ENCODE data around the gene SSNA1. TPM values are rescaled to one million over a fixed set of nuclear protein-coding genes. Genes with fewer than 3 reads are reported as not detected.

SSNA1 gene
- total RNA-seq, 2 donors from 2014 or later = 67.1 to 72.0 TPM

DNA sequence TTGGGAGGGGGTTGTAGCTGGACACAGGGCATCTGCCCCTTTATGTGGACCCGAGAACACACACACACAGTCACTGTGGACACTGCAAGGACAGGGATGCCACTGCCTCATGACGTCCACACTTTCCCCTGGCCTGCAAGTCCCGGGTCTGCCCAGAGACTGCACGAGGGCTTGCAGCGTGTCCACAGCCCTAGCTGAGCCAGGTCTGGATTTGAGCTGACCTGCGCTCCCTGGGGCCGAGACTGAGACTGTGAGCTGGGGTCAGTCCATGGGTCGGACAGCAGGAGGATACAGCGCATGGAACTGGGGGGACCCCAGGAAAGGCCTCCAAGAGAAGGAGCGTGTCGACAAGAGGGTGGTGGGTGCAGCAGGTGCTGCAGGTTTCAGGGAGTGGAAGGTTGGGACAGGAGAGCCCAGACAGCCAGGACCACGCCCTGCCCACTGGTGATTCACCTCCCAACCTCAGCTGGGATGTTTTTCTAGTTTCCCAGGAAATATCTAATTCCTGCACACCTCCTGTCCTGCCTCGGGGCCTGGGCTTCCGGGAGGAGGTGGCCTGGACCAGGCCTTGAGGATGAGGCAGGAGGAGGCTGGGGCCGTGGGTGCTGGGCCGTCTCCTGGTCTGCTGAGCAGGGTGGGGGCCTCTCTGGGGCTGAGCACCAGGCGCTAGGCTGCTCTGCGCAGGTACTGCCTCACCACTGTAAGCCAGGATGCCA lies 38.0 kb downstream of the SSNA1 start:
- Histone ChIP-seq H3K36me3 (no peaks in the 10 kb centered on the region), H3K27ac (no peak overlapping the region), H3K4me3 (no peak overlapping the region), H3K27me3 (peaks cover 3 to 9% of the 10 kb centered on the region in 2 donors), H3K4me1 (peaks cover 0 to 30% of the 10 kb centered on the region in 2 donors), H3K9me3 (no peaks in the 10 kb centered on the region)
- TF ChIP-seq, protein P1, sequence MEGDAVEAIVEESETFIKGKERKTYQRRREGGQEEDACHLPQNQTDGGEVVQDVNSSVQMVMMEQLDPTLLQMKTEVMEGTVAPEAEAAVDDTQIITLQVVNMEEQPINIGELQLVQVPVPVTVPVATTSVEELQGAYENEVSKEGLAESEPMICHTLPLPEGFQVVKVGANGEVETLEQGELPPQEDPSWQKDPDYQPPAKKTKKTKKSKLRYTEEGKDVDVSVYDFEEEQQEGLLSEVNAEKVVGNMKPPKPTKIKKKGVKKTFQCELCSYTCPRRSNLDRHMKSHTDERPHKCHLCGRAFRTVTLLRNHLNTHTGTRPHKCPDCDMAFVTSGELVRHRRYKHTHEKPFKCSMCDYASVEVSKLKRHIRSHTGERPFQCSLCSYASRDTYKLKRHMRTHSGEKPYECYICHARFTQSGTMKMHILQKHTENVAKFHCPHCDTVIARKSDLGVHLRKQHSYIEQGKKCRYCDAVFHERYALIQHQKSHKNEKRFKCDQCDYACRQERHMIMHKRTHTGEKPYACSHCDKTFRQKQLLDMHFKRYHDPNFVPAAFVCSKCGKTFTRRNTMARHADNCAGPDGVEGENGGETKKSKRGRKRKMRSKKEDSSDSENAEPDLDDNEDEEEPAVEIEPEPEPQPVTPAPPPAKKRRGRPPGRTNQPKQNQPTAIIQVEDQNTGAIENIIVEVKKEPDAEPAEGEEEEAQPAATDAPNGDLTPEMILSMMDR (IDR thresholded peaks at IDR 0.05) = no peak
- DNase-seq (ENCODE audit: low spot score) = no peak

DNA sequence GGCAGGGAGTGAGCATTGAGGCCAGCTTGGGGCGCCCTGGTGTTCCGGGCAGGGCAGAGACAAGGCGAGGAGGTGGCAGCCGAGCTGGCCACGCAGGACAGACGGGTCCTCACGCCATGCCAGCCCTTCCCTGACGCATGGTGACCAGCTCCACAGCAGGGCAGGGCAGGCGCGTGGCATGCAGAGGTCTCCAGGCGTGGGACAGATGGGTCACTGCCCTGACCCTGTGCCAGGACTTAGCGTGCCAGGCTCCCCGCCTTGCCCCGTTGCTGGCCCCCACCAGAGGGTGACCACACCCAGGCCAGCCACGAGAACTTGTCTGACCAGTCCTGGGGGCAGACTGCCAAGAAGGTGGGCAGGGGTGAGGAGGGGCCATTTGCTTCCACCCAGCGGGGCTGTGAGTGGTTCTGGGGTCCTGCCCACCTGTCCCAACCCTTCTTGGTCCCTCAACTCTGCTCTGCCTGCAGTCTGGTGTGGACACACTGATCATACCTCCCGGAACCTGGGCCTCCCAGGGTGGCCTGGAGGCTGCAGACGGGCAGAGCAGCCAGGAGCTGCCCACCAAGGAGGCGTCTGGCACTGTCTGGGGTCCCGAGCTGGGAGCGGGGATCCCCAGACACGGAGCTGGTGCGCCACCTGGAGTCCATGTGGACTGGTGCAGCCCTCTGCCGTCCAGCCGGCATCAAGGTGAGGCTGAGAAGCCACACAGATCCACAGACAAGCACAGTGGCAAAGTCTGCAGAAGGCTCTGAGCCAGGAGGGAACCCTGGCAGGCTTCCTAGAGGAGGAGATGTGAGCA lies 38.8 kb downstream of the SSNA1 start, which contains the start of gene RNF224:
Gene RNF224, plus strand, starts transcription at position 449 of the 799 bp plus-strand sequence. CDS start 834 bp downstream, outside the sequence.
- no peak within 1 kb of the TSS for H3K4me3 ChIP-seq
- no peaks in the 10 kb centered on the region for H3K36me3 ChIP-seq
- no peak for DNase-seq (ENCODE audit: low spot score)
- H3K4me1 ChIP-seq = peaks cover 0 to 27% of the 10 kb centered on the region in 2 donors
- TF ChIP-seq, protein P1 (IDR thresholded peaks at IDR 0.05) = peak; percentile 80 to 91
- H3K9me3 ChIP-seq = no peaks in the 10 kb centered on the region
- H3K27ac ChIP-seq = no peak within 1 kb of the TSS
- peaks cover 3 to 9% of the 10 kb centered on the region in 2 donors for H3K27me3 ChIP-seq

DNA sequence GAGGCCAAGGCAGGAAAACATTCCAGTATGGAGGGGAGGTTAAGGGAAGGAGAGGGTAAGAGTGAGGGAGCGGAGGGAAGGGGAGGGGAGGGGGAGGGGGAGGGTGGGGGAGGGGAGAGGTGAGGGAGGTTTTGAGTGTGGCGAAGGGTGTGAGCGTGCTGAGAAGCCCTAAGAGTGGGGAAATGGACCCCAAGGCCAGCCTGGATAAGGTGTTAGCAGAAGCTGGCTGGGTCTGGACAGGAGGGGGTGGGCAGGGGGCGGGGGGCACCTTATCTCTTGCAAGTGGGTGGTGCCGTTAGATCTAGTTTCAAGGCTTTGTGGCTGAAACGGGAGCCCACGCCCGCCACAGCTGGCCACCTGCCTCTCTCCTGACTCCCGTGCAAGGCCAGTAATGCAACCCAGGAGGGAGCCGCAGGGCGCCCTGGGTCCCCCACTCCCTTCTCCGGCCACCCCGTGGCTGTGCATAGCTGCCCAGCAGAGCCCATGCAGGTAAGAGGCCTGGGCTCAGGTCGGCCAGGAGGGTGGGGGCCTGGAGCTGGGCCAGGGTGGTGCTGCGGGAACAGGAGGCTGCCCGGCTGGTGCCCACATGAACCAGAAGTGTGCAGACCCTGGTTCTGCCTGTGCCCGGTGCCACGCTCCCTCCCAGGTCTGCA lies 39.5 kb downstream of the SSNA1 start:
- TF ChIP-seq, protein P1 (IDR thresholded peaks at IDR 0.05) = no peak
- Histone ChIP-seq H3K9me3 (no peaks in the 10 kb centered on the region), H3K4me1 (peaks cover 0 to 20% of the 10 kb centered on the region in 2 donors), H3K4me3 (no peak overlapping the region), H3K36me3 (no peaks in the 10 kb centered on the region), H3K27me3 (peaks cover 3 to 9% of the 10 kb centered on the region in 2 donors), H3K27ac (no peak overlapping the region)
- DNase-seq (ENCODE audit: low spot score) = no peak

DNA sequence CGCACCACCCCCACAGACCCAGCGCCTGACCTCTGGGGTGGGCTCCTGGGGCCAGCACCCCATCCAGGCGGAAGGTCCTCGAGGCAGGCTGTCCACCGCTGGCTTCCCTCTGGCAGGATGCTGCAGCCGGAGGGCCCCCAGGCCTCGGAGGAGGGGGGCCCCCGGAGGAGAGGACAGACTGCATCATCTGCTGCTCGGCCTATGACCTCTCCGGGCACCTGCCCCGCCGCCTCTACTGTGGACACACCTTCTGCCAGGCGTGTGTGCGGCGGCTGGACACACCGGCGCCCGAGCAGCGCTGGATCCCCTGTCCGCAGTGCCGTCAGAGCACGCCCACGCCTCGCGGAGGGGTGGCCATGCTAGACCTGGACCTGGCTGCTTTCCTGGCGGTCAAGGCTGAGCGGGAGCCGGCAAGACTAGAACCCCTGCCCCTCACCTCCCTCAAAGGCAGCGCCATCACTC lies 40.1 kb downstream of the SSNA1 start:
- H3K36me3 ChIP-seq = no peaks in the 10 kb centered on the region
- TF ChIP-seq, protein P1 (IDR thresholded peaks at IDR 0.05) = no peak
- no peak for DNase-seq (ENCODE audit: low spot score)
- no peak overlapping the region for H3K4me3 ChIP-seq
- H3K27me3 ChIP-seq = peaks cover 3 to 9% of the 10 kb centered on the region in 2 donors
- H3K4me1 ChIP-seq = peaks cover 0 to 17% of the 10 kb centered on the region in 2 donors
- no peaks in the 10 kb centered on the region for H3K9me3 ChIP-seq
- no peak overlapping the region for H3K27ac ChIP-seq

DNA sequence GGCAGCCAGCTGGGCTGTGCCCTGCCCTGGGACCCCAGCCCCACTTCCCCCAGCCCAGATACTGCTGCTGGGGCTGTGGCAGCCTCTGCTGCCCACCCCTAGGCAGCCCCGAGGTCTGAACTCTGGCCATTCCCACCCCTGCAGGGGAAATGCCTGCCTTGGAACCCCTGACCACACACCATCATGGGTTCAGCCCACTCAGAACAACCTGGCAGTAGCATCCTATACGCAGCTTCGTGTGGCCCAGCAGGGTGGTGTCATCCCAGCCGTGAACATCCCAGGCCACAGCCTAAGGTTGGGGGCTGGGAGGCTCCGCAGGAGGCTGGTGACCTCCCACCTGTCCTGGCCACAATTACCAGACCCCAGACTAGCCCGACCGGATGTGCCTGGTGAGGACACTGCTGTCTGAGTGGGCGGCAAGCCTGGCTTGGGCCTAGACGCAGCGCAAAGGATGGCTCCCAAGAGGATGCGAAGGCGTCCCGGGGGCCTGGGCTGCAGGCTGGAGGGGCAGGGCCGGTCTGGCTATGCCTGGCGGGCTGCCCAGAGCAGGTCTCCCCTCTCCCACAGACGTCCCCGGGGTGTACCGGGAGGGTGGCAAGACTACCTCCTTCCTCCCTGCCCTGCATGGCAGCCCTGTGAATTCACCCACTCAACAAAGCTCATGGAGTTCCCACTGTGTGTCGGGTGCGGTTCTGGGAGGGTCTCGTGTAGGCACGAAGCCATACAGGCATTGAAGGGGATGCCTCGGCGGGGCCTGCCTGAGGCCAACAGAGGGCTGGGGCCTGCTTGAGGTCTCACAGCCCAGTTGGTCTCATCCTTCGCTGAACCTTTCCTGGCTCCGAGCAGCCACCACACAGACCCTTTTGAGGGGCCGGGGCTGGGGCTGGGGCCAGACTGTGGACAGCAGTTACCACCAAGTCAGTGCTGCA lies 40.8 kb downstream of the SSNA1 start:
- Histone ChIP-seq H3K9me3 (no peaks in the 10 kb centered on the region), H3K27me3 (peaks cover 3 to 9% of the 10 kb centered on the region in 2 donors), H3K27ac (no peak overlapping the region), H3K4me3 (no peak overlapping the region), H3K36me3 (no peaks in the 10 kb centered on the region), H3K4me1 (peaks cover 0 to 12% of the 10 kb centered on the region in 2 donors)
- DNase-seq (ENCODE audit: low spot score) = no peak
- TF ChIP-seq, protein P1 (IDR thresholded peaks at IDR 0.05) = no peak
